KBM-7 (cell line): ENCODE measurements around the gene PRDM5.

Experiments used
- DNase-seq: peaks from one replicate; pipeline ENCODE4 v3.0.0-alpha.2; 2015
- in situ Hi-C: fragments of 300-500 bp; cut with MboI; formaldehyde crosslinking; loops from 2 replicates; pipeline ENCODE4 v1.14.3; 2020; ENCODE audit warnings: low sequenced_read_pairs, low pct_unique_long_range_greater_than_20kb, mixed read lengths

Gene PRDM5

DNA sequence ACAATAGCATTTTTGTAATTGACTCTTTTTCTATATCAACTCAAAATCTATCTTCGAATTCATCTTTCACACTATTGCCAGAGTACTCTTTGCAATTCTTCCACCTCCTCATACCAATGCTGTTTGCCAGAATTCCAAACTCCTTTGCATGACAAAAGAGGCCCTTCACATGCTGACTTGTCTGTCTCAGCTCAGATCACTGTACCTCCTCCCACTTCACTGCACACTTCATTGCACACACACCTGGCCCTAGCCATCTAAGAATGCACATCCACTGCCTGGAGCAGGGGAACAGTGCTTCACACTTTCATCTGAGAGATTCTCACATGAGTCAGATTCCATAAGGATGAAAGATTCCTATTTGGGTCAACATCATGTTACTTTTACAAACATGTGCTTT is 56.5 kb downstream of the PRDM5 start:
- in situ Hi-C loops: no loop called here
- DNase-seq: no peak

DNA sequence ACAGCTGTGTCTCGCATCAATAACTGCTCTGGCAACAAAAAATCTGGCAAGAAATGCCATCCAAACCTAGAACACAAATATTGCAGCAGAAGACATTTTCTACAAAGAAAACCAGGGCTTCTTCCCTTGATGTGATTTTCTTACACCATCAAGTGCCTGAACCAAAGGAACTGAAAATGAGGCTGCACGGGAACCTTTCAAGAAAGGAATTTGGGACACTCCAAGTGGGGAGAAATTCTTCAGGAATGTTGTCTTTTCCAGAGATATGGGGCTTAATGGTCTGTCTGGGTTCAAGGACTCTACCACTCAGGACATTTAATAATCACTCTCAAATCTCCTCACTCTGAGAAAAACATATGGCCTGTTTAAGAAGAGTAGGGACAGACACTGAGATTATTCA is 57.6 kb downstream of the PRDM5 start:
- DNase-seq: no peak
- in situ Hi-C loops: no loop called here

DNA sequence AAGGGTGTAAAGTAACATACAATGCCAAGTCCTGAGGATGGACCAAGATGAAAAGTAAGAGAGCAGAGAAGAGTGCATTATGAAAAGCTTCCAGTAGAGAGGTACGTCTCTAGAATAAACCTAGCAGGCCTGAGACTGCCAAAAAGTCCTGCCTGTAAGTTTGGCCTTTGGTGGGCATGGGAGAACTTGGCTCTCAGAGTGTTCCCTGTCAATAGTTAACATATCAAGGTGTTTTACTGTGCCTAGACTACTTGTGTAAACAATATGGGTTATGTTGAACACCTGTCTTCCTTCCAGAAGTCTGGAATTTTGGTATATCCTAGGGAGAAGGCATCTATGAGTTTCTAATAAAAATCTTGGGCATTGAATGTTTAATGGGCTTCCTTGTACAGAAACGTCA is 60.1 kb downstream of the PRDM5 start:
- in situ Hi-C loops: no loop called here
- no peak for DNase-seq

DNA sequence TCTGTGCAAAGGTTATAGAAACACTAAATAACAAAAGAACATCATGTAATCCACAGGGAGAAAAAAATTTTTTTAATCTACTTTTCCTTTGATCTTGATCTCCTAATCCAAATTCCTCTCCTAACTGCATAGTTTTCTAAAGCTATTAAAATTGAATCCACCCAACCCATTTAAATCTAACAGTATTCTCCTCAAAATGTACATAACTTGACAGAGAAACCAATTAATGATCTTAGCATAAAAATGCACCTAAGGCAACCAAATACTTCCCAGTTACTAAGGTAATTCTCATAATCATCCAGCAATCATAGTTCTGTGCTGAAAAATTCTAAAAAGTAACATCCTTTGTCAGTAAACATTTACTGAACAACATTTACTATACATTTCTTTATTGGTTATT is 60.7 kb downstream of the PRDM5 start:
- DNase-seq: no peak
- in situ Hi-C loops: no loop called here

DNA sequence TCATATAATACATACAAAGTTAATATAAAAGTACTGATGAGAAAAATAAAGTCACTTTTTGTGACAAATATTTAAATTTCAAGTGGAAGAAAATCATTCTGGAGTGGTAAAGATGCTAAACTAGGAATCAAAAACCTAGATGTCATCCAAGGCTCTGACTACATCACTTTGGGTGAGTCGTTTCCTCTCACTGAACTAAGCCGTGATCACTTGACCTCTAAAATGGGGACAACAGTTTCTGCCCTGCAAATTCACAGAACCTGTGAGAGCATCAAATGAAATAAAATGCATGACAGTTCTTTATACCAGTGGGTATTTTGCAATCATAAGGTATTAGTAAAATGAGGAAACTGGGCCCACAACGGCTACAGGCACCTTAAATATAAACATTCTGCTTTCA is 63.8 kb downstream of the PRDM5 start:
- in situ Hi-C loops: no loop called here
- no peak for DNase-seq

DNA sequence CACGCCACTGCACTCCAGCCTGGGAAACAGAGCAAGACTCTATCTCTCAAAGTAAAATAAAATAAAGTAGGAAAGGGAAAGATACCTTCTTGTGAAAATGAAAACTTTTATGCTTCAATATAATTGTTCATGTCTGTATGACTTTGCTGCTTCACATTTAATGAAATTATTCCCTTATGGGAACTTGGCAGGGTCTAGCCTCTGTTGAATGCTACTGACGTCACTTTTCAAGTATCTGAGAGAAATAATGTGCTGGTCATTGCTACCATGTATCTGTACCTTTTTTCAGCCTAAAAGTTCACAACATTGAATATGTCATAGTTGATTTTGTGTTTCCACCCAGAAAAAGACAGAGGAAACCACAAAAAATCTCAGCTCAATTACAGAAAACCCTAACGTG is 65.2 kb downstream of the PRDM5 start:
- no peak for DNase-seq
- in situ Hi-C loops: no loop called here

DNA sequence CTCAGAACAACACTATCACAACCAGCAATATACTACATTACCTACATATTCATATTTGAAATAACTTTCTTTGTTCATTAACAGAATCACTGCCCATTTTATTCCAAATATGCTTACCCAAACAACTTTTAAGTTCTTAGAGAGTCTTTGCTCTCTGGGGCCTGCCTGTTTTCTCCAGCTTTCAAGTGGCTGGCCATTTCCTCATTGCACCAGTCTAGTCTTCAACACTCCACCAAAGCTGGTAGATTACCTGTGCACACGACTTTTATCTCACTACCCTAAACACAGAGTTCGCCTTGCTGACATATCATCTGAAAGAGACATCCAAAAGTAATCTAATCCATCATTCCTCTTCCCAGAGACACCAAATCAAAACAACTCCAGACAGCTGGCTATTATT is 66.2 kb downstream of the PRDM5 start:
- no peak for DNase-seq
- in situ Hi-C loops: no loop called here

DNA sequence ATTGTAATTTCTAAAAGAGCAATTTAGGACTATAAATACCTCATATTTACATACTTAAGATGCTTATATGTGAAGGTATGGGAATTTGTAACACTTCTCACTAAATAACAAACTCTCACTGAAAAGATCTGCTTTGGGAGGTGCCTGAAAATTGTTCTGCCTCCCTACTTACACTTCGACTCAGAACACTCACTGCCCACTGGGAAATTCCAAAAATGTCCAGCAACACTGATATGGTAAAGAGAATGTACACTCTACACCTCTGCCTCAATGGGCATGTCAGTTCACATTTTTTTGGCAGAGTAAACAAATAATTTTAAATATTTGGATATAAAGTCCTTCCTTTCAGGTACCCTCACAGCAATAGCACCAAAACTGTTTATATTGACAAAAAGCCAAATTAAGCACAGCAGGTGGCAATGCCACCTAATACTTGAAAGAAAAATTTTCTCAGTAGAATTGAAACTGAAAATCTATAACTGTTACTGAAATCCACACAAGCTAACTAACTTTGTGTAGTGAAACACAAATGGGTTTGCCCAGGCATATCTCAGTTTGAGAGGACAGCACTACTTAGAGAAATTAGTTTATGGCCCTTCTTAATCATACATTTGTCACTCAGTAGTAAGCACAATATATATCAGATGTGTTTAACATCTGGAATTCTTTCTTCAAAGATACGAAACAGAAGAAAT is 67.1 kb downstream of the PRDM5 start:
- in situ Hi-C loops: no loop called here
- no peak for DNase-seq

DNA sequence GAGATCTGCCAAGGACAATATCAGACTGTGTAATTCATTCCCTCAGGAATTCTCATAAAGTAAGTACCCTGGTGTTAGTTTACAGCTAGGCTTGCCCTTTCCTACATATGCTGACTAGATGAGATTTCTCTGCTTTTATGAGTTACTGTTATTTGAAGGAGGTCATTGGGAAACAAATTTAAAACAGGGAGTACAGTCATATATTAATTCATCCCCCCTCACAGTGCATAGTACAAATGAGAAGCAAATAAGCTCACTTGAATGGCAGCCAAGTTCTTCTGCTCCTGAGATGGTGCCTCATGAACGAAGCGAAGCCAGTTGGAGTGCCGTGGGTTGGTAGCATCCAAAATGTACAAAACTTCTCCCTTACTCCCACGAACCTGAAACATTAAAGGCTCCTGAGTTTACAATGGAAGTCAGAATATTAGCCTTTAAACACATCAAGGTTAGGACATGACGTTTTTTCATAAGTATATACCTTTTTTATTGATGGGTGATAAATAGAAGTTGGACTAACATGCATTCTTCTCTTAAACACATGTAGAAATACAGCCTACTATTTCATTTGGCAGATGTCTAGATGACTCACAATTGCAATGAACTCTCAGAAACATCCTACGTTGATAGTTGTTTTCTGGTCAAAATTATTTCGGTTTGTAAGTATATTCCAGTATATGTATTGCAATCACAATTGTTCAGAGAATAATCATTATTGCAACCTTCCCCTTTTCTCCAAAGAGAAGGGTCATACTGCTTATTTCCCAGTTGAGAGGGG is 69.2 kb downstream of the PRDM5 start:
- DNase-seq: no peak
- in situ Hi-C loops: no loop called here

DNA sequence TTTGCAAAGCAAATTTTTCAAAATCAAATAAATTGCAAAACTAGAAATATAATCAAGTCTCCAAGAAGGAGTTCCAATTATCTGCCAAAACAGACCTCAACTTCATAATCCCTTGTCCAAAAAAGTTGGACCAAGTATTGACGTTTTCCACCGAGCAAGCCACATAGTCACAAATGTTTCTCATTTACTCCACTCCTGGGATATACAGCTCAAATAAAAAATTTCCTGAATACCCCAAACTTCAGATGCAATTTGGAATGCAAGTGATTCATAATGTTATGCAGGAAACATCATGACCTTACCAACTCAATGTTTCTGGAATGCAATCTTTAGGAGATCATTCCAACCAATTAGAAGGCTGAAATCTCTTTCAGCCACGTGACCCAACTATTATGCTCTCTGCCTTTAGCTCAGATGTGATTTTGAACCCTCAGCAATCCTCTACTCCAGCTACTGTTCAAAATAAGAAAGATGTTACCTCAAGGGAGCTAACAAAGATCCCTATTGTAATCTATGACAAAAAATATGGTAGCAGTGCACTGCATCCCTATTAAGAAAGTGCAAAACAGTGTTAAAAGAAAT is 72.4 kb downstream of the PRDM5 start:
- DNase-seq: no peak
- in situ Hi-C loops: no loop called here

DNA sequence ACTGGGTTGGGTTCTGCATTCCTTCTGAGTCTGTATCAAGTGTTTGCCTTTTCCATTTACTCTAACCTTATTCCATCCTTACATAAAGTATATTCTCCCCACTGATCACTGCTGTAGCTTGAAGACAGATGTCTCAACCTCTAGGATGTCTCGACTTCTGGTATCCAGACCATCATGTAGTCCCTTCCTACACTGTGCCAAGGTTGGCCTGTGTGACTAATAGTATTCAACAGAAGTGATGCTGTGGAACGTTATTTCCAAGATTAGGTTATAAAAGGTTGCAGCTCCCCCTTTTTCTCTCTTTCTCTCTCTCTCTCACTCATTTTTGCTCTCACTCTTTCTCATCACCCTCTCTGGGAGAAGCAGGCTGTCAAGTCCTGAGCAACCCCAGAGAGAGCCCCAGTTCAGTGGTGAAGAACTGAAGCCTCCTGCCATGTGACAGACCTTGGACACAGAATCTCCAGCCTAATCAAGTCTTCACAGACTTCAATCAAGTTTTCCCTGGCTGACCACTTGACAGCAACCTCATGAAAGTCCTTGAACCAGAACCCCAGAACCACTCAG is 75.4 kb downstream of the PRDM5 start:
- no peak for DNase-seq
- in situ Hi-C loops: no loop called here

DNA sequence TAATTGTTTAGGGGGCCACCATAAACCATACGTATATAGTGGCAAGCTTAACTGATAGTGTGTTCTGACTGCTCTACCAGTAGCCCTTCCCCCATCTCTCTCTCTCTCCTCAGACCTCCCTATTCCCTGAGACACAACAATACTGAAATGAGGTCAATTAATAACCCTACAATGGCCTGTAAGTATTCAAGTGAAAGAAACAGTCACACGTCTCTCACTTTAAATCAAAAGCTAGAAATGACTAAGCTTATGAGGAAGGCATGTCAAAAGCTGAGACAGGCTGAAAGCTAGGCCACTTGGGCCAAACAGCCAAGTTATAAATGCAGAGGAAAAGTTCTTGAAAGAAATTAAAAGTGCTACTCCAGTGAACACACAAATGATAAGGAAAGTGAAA is 78.0 kb downstream of the PRDM5 start:
- in situ Hi-C loops: no loop called here
- DNase-seq: no peak

DNA sequence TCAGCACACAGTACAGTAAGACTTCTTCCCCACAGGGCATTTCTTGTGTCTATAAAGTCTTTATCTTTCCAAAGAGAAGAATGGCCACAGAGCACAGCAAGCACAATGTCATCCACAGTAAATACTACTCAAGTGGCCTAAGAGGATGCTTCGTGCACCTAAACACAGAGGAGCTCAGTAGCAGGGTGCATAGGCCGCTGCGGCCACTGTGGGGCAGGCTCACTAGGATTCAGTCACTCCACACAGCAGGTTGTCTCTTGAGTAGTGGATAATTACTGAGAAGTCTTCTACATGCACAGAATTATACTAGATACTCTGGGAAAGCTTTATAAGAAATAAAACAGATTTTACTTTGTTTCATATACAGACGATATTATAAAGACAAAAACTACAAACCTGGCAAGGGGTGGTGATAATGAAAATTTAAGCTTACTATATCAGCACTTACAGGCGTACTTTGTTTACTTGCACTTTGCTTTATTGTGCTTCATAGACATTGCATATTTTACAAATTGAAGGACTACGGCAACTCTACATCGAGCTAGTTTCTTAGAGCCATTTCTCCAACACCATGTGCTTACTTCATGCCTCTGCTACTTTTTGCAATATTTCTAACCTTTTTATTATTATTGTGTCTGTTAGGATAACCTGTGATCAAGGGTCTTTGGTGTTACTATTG is 78.5 kb downstream of the PRDM5 start:
- no peak for DNase-seq
- in situ Hi-C loops: no loop called here

DNA sequence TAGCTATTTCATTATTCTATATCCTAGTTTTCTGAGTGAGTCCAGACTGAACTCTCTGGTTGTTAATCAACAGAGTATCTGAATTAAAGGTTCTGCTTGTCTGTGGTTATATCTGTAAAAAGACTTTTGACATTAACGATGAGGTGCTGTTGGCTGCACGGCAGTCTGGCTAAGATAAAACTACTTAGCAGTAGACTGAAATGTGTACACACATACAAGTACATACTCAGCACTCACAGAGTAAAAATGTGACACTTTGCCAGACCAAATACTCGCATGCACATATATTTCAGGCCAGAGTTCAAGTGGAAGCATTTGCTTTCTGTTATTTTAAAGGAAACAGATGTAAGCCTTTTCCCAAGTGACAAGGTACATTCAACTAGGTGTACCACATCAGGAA is 80.5 kb downstream of the PRDM5 start:
- in situ Hi-C loops: no loop called here

DNA sequence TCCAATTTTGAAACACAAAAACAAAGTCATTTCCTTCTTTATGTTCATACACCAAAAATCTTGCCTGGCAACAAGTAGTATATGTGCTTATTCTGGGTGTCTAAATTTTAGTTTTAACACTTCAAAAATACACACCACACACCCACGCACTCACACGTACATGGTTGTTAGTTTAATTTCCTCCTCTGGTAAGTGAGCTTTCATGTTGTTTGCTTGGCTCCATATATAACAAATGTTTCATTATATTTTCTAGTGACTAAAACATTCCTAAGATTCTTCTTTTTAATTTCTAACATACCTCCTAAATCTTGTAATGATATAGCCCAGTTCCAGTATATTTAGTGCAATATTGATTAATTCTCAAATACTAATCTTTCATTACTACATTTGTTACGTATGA is 80.9 kb downstream of the PRDM5 start:
- in situ Hi-C loops: no loop called here
- no peak for DNase-seq

More for the DNA sequence above, 80.5 kb downstream of the PRDM5 start:
- no peak for DNase-seq

DNA sequence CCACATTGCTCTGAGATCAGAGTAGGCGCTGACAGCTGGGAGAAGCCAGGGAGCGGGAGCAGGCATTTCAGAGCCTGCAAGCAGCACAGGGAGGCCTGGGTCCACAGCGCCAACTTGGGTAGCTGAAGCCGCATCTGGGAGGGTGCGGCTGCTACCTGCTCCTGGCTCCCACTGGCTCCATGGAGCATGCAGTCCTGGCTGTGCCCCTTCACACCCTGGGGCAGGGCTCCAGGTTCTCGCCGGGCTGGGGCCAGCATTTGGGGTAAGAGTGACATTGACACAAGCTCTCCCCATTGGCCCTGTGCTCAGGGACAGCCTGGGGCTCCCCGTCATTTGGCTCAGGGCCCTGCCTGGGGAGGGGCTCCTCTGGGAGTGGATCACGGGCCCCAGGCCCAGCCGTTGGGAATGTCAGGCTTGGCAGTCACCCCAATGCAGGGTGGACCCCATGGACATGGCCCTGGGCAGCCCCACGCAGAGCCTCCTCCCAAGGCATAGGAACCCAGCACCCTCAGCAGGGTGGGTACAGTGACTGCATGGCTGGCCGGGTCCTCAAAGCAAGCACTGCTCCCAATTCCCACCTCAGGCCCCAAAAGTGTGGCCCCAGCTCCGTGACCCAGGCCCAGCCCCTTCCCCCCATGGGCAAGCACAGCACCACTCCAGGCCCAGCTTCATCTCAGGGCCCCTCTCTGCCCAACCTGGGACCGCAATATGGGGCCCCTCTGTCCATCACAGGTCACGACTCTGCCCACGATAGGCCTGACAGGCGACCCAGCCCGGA is 82.4 kb downstream of the PRDM5 start:
- no peak for DNase-seq
- in situ Hi-C loops: no loop called here

DNA sequence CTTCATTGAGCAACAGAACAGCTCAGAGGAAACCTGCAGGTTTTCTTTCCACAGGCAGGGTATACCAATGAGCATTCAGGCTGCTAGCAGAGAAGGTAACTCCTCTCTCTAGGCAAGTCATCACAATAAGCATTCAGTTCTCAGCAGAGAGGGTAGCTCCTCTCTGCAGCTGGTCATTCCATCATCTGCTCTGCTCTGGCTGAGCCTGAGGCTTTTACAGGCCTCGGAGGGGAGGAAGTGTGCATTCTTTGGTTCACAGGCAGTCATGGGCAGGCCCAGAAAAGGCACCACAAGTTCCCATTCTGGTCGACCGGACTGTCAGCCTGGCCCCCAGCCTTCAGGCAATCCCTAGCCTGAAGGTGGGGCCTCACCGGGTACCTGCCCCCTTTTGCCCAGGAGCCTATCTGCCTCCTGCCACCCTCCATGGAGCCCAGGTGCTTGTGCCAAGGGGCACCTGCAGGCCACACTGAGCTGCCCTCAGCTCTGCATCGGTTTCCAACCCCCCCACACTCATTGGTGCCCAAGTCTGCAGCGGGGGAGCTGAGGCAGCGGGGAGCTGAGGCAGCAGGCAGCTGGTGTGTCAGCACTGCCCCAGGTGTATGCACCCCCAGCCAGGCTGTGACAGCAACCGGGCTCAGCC is 83.1 kb downstream of the PRDM5 start:
- in situ Hi-C loops: no loop called here
- no peak for DNase-seq

DNA sequence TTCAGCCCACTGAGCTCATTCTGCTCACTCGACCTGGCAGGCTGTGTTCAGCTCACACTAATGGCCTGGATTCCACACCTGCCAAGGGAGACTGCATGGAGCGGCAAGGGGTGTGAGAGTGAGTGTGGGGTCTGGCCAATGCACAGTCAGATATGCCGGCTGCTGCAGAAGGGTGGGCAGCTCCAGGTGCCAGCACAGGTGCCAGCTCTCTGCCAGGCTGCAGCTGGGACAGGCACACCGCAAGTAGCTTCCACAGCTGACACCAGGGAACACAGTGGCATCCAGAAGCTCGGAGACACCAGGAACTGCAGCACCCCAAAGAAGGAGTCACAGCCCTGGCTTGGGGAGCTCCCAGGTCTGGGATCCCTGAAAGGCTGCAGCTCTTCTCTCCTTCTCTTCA is 83.7 kb downstream of the PRDM5 start:
- in situ Hi-C loops: no loop called here
- DNase-seq: no peak

DNA sequence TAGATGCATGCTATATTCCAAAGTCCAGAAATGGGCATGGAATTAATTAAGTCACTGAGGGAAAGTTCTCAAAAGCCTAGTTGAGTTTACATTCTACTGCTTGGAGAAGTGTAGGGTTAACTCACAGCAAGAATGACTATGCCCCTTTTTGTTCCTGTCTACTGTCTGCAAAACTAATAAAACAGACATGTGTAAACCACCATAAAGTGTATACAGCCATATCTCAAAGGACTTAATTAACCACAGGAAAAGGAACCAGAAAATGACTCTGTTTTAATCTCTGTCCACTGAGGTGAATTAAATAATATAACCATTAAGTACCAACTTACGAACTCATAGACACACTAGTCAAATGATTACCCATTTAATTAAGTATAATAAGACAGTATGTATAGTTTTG is 84.9 kb downstream of the PRDM5 start:
- in situ Hi-C loops: no loop called here
- no peak for DNase-seq
